ENCODE results near the gene EMP1. TPM values are rescaled to one million over a fixed set of nuclear protein-coding genes. Genes with fewer than 3 reads are reported as not detected.

The EMP1 gene
- total RNA-seq, 1 donor from 2014 or later, result not detected

- intact Hi-C loops (cut with micrococcal nuclease), result no loop called here
- H3K27ac Mint-ChIP-seq, result no peak overlapping the region
- TF ChIP-seq CTCF (IDR thresholded peaks at IDR 0.05), result no peak
- CTCF ChIA-PET, result no interaction called here
- DNase-seq (no peak), ATAC-seq (ENCODE audit: low read depth) (no peak)
- no peak overlapping the region for H3K4me3 Mint-ChIP-seq
- no peaks in the 10 kb centered on the region for H3K36me3 Mint-ChIP-seq (ENCODE audit: low read depth)
- no peaks in the 10 kb centered on the region for H3K4me1 Mint-ChIP-seq
- peaks cover 11% of the 10 kb centered on the region for H3K27me3 Mint-ChIP-seq
- POLR2A ChIA-PET, result no interaction called here
- peaks cover 2% of the 10 kb centered on the region for H3K9me3 Mint-ChIP-seq
Measured at GRCh38 chr12:13229504-13229903, 33.0 kb downstream of the EMP1 start.

GRCh38 chr12:13230500-13230899, 34.0 kb downstream of the EMP1 start:
- H3K27ac Mint-ChIP-seq, result no peak overlapping the region
- TF ChIP-seq CTCF (IDR thresholded peaks at IDR 0.05), result no peak
- H3K4me1 Mint-ChIP-seq, result no peaks in the 10 kb centered on the region
- ATAC-seq (ENCODE audit: low read depth) (no peak), DNase-seq (no peak)
- no peaks in the 10 kb centered on the region for H3K36me3 Mint-ChIP-seq (ENCODE audit: low read depth)
- ChIA-PET CTCF (no interaction called here), POLR2A (interaction anchor here (0.7 kb wide), 1 partner anchor 380 kb away, joined by 3 read pairs; no protein-coding TSS in a partner anchor)
- H3K27me3 Mint-ChIP-seq, result peaks cover 11% of the 10 kb centered on the region
- H3K9me3 Mint-ChIP-seq, result peaks cover 2% of the 10 kb centered on the region
- no peak overlapping the region for H3K4me3 Mint-ChIP-seq
- intact Hi-C loops (cut with micrococcal nuclease), result no loop called here

GRCh38 chr12:13233830-13234641, 37.5 kb downstream of the EMP1 start:
- TF ChIP-seq CTCF (IDR thresholded peaks at IDR 0.05), result peak; percentile 26
- Mint-ChIP-seq H3K36me3 (ENCODE audit: low read depth) (no peaks in the 10 kb centered on the region), H3K9me3 (peaks cover 2% of the 10 kb centered on the region), H3K27me3 (peaks cover 1% of the 10 kb centered on the region), H3K27ac (no peak overlapping the region), H3K4me3 (no peak overlapping the region), H3K4me1 (no peaks in the 10 kb centered on the region)
- ATAC-seq (ENCODE audit: low read depth) (no peak), DNase-seq (no peak)
- POLR2A ChIA-PET, result no interaction called here
- intact Hi-C loops (cut with micrococcal nuclease), result loop anchor here (1.0 kb wide), 1 partner anchor 318 kb away; no protein-coding TSS in a partner anchor
- CTCF ChIA-PET, result interaction anchor here (1.4 to 1.9 kb wide), 2 partner anchors 317 to 319 kb away, joined by 4 to 5 read pairs; no protein-coding TSS in a partner anchor

- no peaks in the 10 kb centered on the region for H3K4me1 Mint-ChIP-seq
- ATAC-seq (ENCODE audit: low read depth), result no peak
- no peak for DNase-seq
- no peaks in the 10 kb centered on the region for H3K36me3 Mint-ChIP-seq (ENCODE audit: low read depth)
- no peak for TF ChIP-seq CTCF (IDR thresholded peaks at IDR 0.05)
- ChIA-PET CTCF (interaction anchor here (0.7 kb wide), 1 partner anchor 26 kb away, joined by 7 read pairs; no protein-coding TSS in a partner anchor), POLR2A (no interaction called here)
- H3K4me3 Mint-ChIP-seq, result no peak overlapping the region
- no peaks in the 10 kb centered on the region for H3K9me3 Mint-ChIP-seq
- H3K27ac Mint-ChIP-seq, result no peak overlapping the region
- intact Hi-C loops (cut with micrococcal nuclease), result no loop called here
- peaks cover 8% of the 10 kb centered on the region for H3K27me3 Mint-ChIP-seq
Measured at GRCh38 chr12:13238204-13238603, 41.7 kb downstream of the EMP1 start.

GRCh38 chr12:13241833-13242488, 45.4 kb downstream of the EMP1 start:
- Mint-ChIP-seq H3K27me3 (peaks cover 17% of the 10 kb centered on the region), H3K9me3 (no peaks in the 10 kb centered on the region), H3K27ac (no peak overlapping the region), H3K4me1 (no peaks in the 10 kb centered on the region), H3K36me3 (ENCODE audit: low read depth) (no peaks in the 10 kb centered on the region), H3K4me3 (no peak overlapping the region)
- no peak for TF ChIP-seq CTCF (IDR thresholded peaks at IDR 0.05)
- POLR2A ChIA-PET, result no interaction called here
- DNase-seq, result no peak
- intact Hi-C loops (cut with micrococcal nuclease), result no loop called here
- CTCF ChIA-PET, result interaction anchor here (1.2 kb wide), 1 partner anchor 14 kb away, joined by 3 read pairs; no protein-coding TSS in a partner anchor
- no peak for ATAC-seq (ENCODE audit: low read depth)
